Measurements from ENCODE around the gene PITPNM3.

DNA sequence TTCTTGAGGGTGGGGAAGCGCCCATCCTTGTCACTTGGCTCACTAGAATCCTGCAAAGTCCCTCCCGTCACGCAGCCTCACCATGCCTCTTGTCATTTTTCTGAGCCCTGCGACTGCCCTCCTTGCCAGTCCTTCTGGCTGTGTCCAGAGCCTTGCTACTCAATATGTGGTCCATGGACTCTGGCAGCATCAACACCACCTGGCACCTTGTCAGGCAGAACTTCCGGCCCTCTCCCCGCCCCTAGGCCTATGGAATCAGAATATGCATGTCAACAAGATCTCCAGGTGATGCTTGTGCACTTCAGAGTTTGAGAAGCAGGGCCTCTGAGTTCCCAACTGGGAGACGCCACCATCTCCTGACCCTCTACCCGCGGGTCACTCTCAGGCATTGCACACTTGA, 100.0 kb downstream of the PITPNM3 start:
- TF ChIP-seq, protein P1, sequence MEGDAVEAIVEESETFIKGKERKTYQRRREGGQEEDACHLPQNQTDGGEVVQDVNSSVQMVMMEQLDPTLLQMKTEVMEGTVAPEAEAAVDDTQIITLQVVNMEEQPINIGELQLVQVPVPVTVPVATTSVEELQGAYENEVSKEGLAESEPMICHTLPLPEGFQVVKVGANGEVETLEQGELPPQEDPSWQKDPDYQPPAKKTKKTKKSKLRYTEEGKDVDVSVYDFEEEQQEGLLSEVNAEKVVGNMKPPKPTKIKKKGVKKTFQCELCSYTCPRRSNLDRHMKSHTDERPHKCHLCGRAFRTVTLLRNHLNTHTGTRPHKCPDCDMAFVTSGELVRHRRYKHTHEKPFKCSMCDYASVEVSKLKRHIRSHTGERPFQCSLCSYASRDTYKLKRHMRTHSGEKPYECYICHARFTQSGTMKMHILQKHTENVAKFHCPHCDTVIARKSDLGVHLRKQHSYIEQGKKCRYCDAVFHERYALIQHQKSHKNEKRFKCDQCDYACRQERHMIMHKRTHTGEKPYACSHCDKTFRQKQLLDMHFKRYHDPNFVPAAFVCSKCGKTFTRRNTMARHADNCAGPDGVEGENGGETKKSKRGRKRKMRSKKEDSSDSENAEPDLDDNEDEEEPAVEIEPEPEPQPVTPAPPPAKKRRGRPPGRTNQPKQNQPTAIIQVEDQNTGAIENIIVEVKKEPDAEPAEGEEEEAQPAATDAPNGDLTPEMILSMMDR (IDR thresholded peaks at IDR 0.05) = no peak
- TF ChIP-seq POLR2A (IDR thresholded peaks at IDR 0.05) = no peak
- no peak for TF ChIP-seq POLR2AphosphoS5 (IDR thresholded peaks at IDR 0.05)
